Tibial nerve (tissue), 4 donors: Measurements from ENCODE around the gene NCOA3. TPM values are rescaled to one million over a fixed set of nuclear protein-coding genes. Genes with fewer than 3 reads are reported as not detected.
"Not testable (repeated sequence)": the region's sequence is repeated elsewhere in the genome, so short reads cannot be mapped to it uniquely, and the experiment has no call there.

Experiments used
- DNase-seq, 2 donors: peaks; one replicate each; pipeline ENCODE4 v3.0.0-alpha.2; 2019; ENCODE audit warnings: low spot score in 2 of 2
- H3K27ac ChIP-seq, 4 donors: fragments of 200-600 bp; sonication (generic) in 3 of 4; one replicate each; pipeline ENCODE4 v1.5.1; 2017 to 2019; ENCODE audit warnings: mild to moderate bottlenecking in 1 of 4
- H3K27me3 ChIP-seq, 2 donors: fragments of 200-600 bp; sonication (generic) in 1 of 2; one replicate each; pipeline versions ENCODE4 v1.5.1 to v1.6.0; 2017 to 2019
- H3K36me3 ChIP-seq, 3 donors: fragments of 200-600 bp; sonication (generic); one replicate each; pipeline ENCODE4 v1.5.1; 2018 to 2019
- H3K4me1 ChIP-seq, 4 donors: fragments of 200-600 bp; sonication (generic) in 3 of 4; one replicate each; pipeline ENCODE4 v1.5.1; 2017 to 2019
- H3K4me3 ChIP-seq, 4 donors: fragments of 200-600 bp; sonication (generic) in 3 of 4; one replicate each; pipeline ENCODE4 v1.5.1; 2017 to 2019; ENCODE audit warnings: mild to moderate bottlenecking in 1 of 4, moderate library complexity in 1 of 4
- H3K9me3 ChIP-seq, 4 donors: fragments of 200-600 bp; sonication (generic) in 3 of 4; one replicate each; pipeline ENCODE4 v1.5.1; 2017 to 2019
- CTCF ChIP-seq, 5 experiments: fragments of 200-600 bp in 3 of 5; fragments of 450-650 bp in 2 of 5; sonication (generic) in 3 of 5; IDR thresholded peaks; one replicate each; pipeline ENCODE4 v1.5.1; 2016 to 2019; ENCODE audit warnings: antibody characterized with exemption in 5 of 5, mild to moderate bottlenecking in 3 of 5, moderate library complexity in 2 of 5
- EP300 ChIP-seq, 2 donors: sonication (generic); formaldehyde crosslinking; IDR thresholded peaks; one replicate each; pipeline ENCODE4 v1.6.1; 2017; ENCODE audit warnings: antibody characterized with exemption in 2 of 2, mild to moderate bottlenecking in 1 of 2
- POLR2A ChIP-seq, 2 donors: fragments of 450-650 bp; IDR thresholded peaks; one replicate each; pipeline ENCODE4 v1.6.1; 2017; ENCODE audit warnings: antibody characterized with exemption in 2 of 2, mild to moderate bottlenecking in 2 of 2, moderate library complexity in 2 of 2
- WGBS, 2 donors: methylation state at CpG; one replicate each; pipeline ENCODE4 v1.1.5; 2018; 5-methylcytosine and 5-hydroxymethylcytosine counted together
- total RNA-seq, 4 donors: library from RNA; depleted of rRNA; stranded (reverse); fragments of >200 nt; gene quantifications; one replicate each; pipeline ENCODE4 v1.1.0, GENCODE V29; 2016

NCOA3 gene
- total RNA-seq, 4 donors from 2014 or later = 38.0 to 48.9 (median 40.7) TPM

GRCh38 chr20:47493175-47493962, 8.3 kb upstream of the NCOA3 start:
- peak; percentile 90 to 97 for DNase-seq
- Histone ChIP-seq H3K27me3 (no peaks in the 10 kb centered on the region), H3K4me1 (peaks cover 0 to 20% (median 8%) of the 10 kb centered on the region in 4 donors), H3K4me3 (peak overlapping the region in 1 of 4 donors; percentile 11), H3K36me3 (no peaks in the 10 kb centered on the region), H3K9me3 (no peaks in the 10 kb centered on the region), H3K27ac (peak overlapping the region; percentile 45 to 74 (median 66))
- TF ChIP-seq POLR2A (IDR thresholded peaks at IDR 0.05) (no peak), EP300 (IDR thresholded peaks at IDR 0.05) (peak; percentile 56 to 71), CTCF (IDR thresholded peaks at IDR 0.05) (no peak)
- WGBS, 2 donors = 3 to 8% methylated on average over 3 of the region's 3 CpGs

GRCh38 chr20:47493963-47494293, 7.8 kb upstream of the NCOA3 start:
- Histone ChIP-seq H3K27me3 (no peaks in the 10 kb centered on the region), H3K36me3 (no peaks in the 10 kb centered on the region), H3K27ac (peak overlapping the region in 3 of 4 donors; percentile 61 to 74 (median 70)), H3K4me1 (peaks cover 0 to 20% (median 8%) of the 10 kb centered on the region in 4 donors), H3K4me3 (no peak overlapping the region), H3K9me3 (no peaks in the 10 kb centered on the region)
- WGBS, 2 donors = 62 to 70% methylated on average over 2 of the region's 2 CpGs
- no peak for DNase-seq
- TF ChIP-seq CTCF (IDR thresholded peaks at IDR 0.05) (no peak), EP300 (IDR thresholded peaks at IDR 0.05) (no peak), POLR2A (IDR thresholded peaks at IDR 0.05) (no peak)

- peak overlapping the region in 1 of 4 donors; percentile 70 for H3K27ac ChIP-seq
- WGBS, 2 donors = 90 to 91% methylated on average over 11 of the region's 11 CpGs
These were observed 7.1 kb upstream of the NCOA3 start for GRCh38 chr20:47494606-47495005.

GRCh38 chr20:47496118-47496517, 5.6 kb upstream of the NCOA3 start:
- WGBS, 2 donors = 82 to 92% methylated on average over 1 of the region's 1 CpG
- Histone ChIP-seq H3K4me3 (no peak overlapping the region), H3K27ac (no peak overlapping the region), H3K4me1 (peaks cover 0 to 26% (median 8%) of the 10 kb centered on the region in 4 donors), H3K9me3 (no peaks in the 10 kb centered on the region), H3K36me3 (no peaks in the 10 kb centered on the region), H3K27me3 (no peaks in the 10 kb centered on the region)
- TF ChIP-seq POLR2A (IDR thresholded peaks at IDR 0.05) (no peak), EP300 (IDR thresholded peaks at IDR 0.05) (no peak), CTCF (IDR thresholded peaks at IDR 0.05) (no peak)
- DNase-seq = no peak

More at GRCh38 chr20:47494606-47495005, 7.1 kb upstream of the NCOA3 start:
- not testable (repeated sequence) for H3K4me3 ChIP-seq, DNase-seq, H3K36me3 ChIP-seq, H3K9me3 ChIP-seq, H3K27me3 ChIP-seq
- peaks cover 0 to 20% (median 8%) of the 10 kb centered on the region in 4 donors for H3K4me1 ChIP-seq

- Histone ChIP-seq H3K4me1 (peaks cover 0 to 21% (median 3%) of the 10 kb centered on the region in 4 donors), H3K9me3 (no peaks in the 10 kb centered on the region), H3K4me3 (no peak overlapping the region), H3K27ac (no peak overlapping the region), H3K27me3 (no peaks in the 10 kb centered on the region), H3K36me3 (no peaks in the 10 kb centered on the region)
- no peak for DNase-seq
- TF ChIP-seq EP300 (IDR thresholded peaks at IDR 0.05) = no peak
- TF ChIP-seq CTCF (IDR thresholded peaks at IDR 0.05) = no peak
- TF ChIP-seq POLR2A (IDR thresholded peaks at IDR 0.05) = no peak
- WGBS, 2 donors = 84 to 92% methylated on average over 6 of the region's 6 CpGs
These were observed 3.1 kb upstream of the NCOA3 start for GRCh38 chr20:47498606-47499005.
